Urinary bladder (tissue), 4 donors: ENCODE results near the gene SNX32. TPM values are rescaled to one million over a fixed set of nuclear protein-coding genes. Genes with fewer than 3 reads are reported as not detected.
A peak's percentile ranks its signal among the peaks of the same experiment; 100 is the strongest.
"Not testable (repeated sequence)": the region's sequence is repeated elsewhere in the genome, so short reads cannot be mapped to it uniquely, and the experiment has no call there.

Source experiments
- DNase-seq: peaks from one replicate; pipeline ENCODE4 v3.0.0-alpha.2; 2015; ENCODE audit errors: extremely low spot score
- H3K27ac ChIP-seq: one replicate; pipeline ENCODE4 v1.5.1; 2013; ENCODE audit warnings: low read depth, mild to moderate bottlenecking, moderate library complexity
- H3K36me3 ChIP-seq: one replicate; pipeline ENCODE4 v1.6.1; 2013; ENCODE audit warnings: mild to moderate bottlenecking, moderate library complexity; ENCODE audit not compliant: insufficient read depth
- H3K4me1 ChIP-seq: one replicate; pipeline ENCODE4 v1.6.1; 2013; ENCODE audit warnings: mild to moderate bottlenecking, moderate library complexity; ENCODE audit not compliant: insufficient read depth
- H3K4me3 ChIP-seq: one replicate; pipeline ENCODE4 v1.5.1; 2013; ENCODE audit warnings: low read depth, low read length
- WGBS: extraction: QIAGEN DNeasy Blood & Tissue Kit; methylation state at CpG from one replicate; pipeline ENCODE4 v1.1.7; 2013; 5-methylcytosine and 5-hydroxymethylcytosine counted together
- polyA plus RNA-seq: library from polyadenylated mRNA; stranded (reverse); fragments of 200-250 nt; gene quantifications from one replicate; pipeline ENCODE4 v1.2.3, GENCODE V29; 2013
- total RNA-seq: library from RNA; depleted of rRNA; stranded (reverse); fragments of >200 nt; gene quantifications from one replicate; pipeline ENCODE4 v1.2.3, GENCODE V29; 2014
- donor health status: healthy with polysubstance abuse.
- donor health status: healthy.

SNX32 gene
- total and polyA plus RNA-seq, 2 donors = 0.85 to 2.0 TPM

GRCh38 chr11:65891219-65892136 lies 57.7 kb downstream of the SNX32 start:
- WGBS = 3% methylated on average over 57 of the region's 57 CpGs
- peak overlapping the region; percentile 90 for H3K27ac ChIP-seq
- H3K4me3 ChIP-seq = peak overlapping the region; percentile 61
- no peak for DNase-seq
- no peaks in the 10 kb centered on the region for H3K36me3 ChIP-seq
- H3K4me1 ChIP-seq = no peaks in the 10 kb centered on the region

- H3K4me1 ChIP-seq, H3K27ac ChIP-seq, DNase-seq, H3K36me3 ChIP-seq: not testable (repeated sequence)
- 61% methylated on average over 5 of the region's 5 CpGs for WGBS
- peak overlapping the region; percentile 61 for H3K4me3 ChIP-seq
Observed at GRCh38 chr11:65892137-65892540, 58.4 kb downstream of the SNX32 start.

DNA sequence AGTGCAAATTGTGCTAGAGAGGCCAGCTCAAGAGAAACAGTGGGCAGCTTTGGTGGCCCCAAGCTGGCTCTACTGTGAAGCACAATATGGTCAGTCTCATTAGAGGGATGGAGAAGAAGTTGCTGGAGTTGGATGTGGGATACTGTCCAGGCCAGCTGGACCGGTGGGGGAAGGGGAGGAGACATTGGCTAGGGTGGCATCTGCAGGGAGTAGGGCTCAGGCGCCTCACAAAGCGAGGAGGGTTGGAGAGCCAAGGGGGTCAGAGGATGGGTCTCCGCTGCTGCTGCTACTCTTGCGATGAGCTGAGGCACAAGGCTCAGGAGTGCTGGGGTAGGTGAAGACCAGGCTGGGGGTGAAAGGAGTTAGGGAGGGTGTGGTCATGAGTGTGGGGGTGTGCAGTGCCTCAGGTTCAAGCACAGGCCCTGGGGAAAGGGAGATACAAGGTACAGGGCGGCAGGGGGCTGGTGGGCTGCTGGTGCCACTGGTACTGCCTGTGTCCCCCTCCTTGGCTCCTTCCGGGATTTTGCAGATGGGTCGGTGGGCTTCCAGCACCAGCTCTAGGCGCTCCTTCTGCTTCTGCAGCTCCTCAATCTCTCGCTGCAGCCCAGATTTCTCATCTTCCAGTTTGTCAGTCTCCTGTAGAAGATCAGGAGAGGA lies 59.0 kb downstream of the SNX32 start:
- 69% methylated on average over 10 of the region's 10 CpGs for WGBS
- H3K36me3 ChIP-seq = no peaks in the 10 kb centered on the region
- H3K4me3 ChIP-seq = no peak overlapping the region
- peak overlapping the region; percentile 4 for H3K27ac ChIP-seq
- H3K4me1 ChIP-seq = no peaks in the 10 kb centered on the region
- DNase-seq = no peak

- H3K4me1 ChIP-seq = no peaks in the 10 kb centered on the region
- DNase-seq = no peak
- no peaks in the 10 kb centered on the region for H3K36me3 ChIP-seq
- peak overlapping the region; percentile 40 for H3K27ac ChIP-seq
- peak overlapping the region; percentile 7 for H3K4me3 ChIP-seq
- WGBS = 77% methylated on average over 16 of the region's 16 CpGs
Observed at GRCh38 chr11:65894034-65894591, 60.4 kb downstream of the SNX32 start.

DNA sequence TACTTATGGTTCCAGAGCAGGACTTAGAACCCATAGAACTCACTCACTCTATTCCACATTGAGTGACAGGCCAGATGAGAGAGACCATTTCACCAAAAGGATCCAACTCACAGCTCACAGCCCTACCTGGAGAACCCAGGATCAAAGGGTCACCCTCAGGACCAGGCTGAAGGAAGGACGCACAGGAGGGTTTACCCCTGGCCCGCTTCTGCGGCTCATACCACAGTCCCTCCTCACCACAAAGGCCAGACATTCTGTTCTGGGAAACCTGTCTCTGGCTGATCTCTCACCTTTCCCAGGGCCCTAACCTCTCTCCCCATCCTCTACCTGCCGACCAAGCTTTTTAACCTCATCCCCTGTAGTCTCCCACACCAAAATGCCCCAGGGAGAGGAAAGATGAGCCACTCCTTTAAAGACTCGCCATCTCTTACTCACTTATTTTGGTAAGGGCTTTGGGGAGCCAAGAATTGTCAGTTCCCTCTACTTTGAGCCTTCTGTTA lies 61.8 kb downstream of the SNX32 start:
- WGBS = 94% methylated on average over 5 of the region's 5 CpGs
- no peak overlapping the region for H3K4me3 ChIP-seq
- H3K27ac ChIP-seq = no peak overlapping the region
- H3K36me3 ChIP-seq = no peaks in the 10 kb centered on the region
- H3K4me1 ChIP-seq = no peaks in the 10 kb centered on the region
- no peak for DNase-seq

DNA sequence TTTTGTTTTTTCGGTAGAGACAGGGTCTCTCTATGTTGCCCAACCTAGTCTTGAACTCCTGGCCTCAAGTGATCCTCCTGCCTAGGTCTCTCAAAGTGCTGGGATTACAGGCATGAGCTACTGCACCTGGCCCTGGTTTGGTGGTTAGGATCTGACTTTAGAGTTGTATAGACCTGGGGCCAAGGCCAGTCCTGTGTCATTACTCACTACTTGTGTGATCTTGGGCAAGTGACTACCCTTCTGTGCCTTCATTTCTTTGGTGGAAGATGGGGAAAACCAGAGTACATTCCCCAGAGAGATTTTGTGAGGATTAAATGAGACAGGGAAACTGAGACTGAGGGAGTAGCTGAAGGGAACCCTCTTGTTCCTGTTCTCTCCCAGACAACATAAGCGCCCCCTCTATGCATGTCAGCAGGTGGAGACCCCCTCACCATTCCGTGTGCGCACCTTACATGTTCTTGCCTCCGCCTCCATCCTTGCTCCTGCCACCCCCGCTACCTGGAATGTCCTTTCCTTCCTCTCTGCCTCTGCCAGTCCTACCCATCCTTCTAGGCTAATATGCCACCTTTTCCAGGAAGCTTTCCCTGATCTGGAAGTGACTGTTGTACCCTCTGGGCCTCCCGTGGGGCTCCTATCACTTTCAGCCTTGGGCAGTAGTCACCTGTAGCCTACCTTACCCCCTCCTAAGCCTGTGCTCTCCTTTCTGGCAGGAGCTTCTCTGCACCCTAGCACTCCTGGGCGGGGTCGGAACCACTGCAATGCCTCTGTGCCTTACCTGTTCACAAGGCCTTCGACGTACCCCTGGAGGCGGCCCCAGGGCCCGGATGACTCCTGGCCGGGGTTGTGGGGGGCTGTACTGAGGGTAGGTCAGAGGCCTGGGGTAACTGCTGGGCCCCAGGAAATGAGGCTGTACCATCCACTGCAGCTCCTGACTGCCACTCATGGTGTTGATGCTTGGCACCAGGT lies 62.6 kb downstream of the SNX32 start:
- no peak overlapping the region for H3K27ac ChIP-seq
- no peak overlapping the region for H3K4me3 ChIP-seq
- no peaks in the 10 kb centered on the region for H3K36me3 ChIP-seq
- 91% methylated on average over 14 of the region's 14 CpGs for WGBS
- no peak for DNase-seq
- no peaks in the 10 kb centered on the region for H3K4me1 ChIP-seq

GRCh38 chr11:65897020-65897471 lies 63.3 kb downstream of the SNX32 start:
- DNase-seq = no peak
- H3K36me3 ChIP-seq = no peaks in the 10 kb centered on the region
- H3K4me3 ChIP-seq = no peak overlapping the region
- H3K4me1 ChIP-seq = no peaks in the 10 kb centered on the region
- WGBS = 91% methylated on average over 4 of the region's 4 CpGs
- H3K27ac ChIP-seq = no peak overlapping the region

GRCh38 chr11:65898656-65899355 lies 65.0 kb downstream of the SNX32 start:
- no peaks in the 10 kb centered on the region for H3K36me3 ChIP-seq
- no peaks in the 10 kb centered on the region for H3K4me1 ChIP-seq
- peak overlapping the region; percentile 41 for H3K4me3 ChIP-seq
- 27% methylated on average over 28 of the region's 28 CpGs for WGBS
- no peak overlapping the region for H3K27ac ChIP-seq
- no peak for DNase-seq

DNA sequence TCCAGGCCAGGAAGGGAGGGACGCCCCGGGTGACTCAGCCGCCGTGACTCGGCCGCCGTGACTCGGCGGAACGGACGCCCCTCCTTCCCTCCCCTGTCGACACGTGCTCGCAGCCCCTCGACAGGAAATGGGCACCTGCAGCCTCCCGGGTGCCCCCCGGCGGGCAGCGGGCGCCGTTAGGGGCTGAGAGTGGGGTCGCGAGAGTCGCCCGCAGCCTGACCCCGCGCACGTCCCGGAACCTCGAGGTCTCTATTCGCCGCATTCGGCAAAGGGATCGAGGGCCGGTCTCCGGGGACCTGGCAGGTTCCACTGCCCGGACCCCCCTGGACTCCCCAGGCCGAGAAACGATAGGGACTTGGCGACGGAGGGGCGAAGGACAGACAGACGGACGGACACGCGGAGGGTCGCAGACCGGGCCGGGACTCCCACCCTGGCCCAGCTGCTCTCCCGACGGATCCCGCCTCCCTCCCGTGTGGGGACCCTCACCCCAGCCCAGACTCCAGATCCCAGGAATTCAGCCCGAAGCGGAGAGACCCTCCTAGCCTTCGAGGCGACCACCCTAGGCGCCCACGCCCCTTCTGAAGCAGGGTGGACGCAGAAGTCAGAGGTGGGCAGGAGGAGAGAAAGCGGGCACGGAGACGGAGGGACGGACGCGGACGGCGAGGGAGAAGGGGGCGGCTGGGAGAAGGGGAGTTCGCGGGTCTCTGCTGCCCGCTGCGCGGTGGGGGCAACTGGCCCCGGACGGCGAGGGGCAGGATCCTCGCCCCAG lies 65.8 kb downstream of the SNX32 start:
- H3K27ac ChIP-seq = no peak overlapping the region

DNA sequence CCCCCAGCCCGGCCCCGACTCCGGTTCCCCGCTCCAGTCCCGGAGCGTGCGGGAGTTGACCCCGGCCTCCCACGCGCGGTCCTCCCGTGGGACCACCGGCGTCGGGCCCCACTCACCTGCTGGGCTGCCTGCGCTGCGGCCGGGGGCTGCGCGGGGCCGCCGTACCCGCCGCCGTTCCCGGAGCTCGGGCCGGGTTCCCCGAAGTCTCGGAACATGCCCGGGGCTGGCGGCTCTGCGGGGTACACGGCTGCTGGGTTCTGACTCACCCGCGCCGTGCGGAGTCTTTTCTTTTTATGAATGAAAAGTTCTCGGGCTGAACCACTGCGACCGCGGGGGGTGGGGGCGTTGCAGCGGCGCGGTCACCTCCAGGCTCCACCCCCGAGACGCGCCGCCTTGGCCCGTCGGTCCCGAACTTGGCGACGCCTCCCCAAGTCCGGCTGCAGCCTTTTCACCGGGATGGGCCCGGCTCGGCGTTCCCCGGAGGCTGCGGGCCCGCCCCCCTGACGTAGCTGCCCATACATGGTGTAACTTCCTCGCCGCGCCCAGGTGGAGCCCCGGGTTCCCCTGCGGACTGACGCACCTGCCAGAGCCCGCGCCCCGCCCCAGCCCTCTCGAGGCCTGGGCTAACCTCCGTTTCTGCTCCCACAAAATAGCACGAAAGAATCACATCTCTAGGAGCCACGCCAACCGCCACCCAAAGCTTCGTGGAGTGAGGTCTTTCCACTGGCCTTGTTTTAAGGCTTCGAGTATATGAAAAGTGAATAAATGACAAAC lies 66.5 kb downstream of the SNX32 start, which contains the start of gene FOSL1:
Gene FOSL1 (minus strand): TSS at position 264 of the 774 bp plus-strand sequence. CDS start 49 bp downstream, at position 215.
- Histone ChIP-seq H3K27ac (no peak within 1 kb of the TSS), H3K4me1 (no peaks in the 10 kb centered on the region), H3K36me3 (no peaks in the 10 kb centered on the region), H3K4me3 (peak within 1 kb of the TSS; percentile 41)
- WGBS = 1% methylated on average over 80 of the region's 80 CpGs
- DNase-seq = no peak

More for the DNA sequence above, 65.8 kb downstream of the SNX32 start:
- 3% methylated on average over 78 of the region's 78 CpGs for WGBS
- no peak for DNase-seq
- Histone ChIP-seq H3K4me1 (no peaks in the 10 kb centered on the region), H3K4me3 (peak overlapping the region; percentile 41), H3K36me3 (no peaks in the 10 kb centered on the region)

DNA sequence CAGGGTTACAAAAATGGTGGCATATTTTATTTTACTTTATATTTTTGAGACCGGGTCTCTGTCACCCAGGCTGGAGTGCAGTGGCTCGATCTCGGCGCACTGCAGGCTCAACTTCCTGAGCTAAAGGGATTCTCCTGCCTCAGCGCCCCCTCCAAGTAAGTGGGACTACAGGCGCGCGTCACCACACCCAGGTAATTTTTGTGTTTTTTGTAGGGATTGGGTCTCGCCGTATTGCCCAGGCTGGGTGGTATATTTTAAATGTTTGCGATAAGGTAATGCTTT lies 67.1 kb downstream of the SNX32 start:
- no peak overlapping the region for H3K4me3 ChIP-seq
- no peak overlapping the region for H3K27ac ChIP-seq
- no peaks in the 10 kb centered on the region for H3K36me3 ChIP-seq
- H3K4me1 ChIP-seq = no peaks in the 10 kb centered on the region
- DNase-seq = no peak
- WGBS = 71% methylated on average over 11 of the region's 11 CpGs
